Measurements from ENCODE around the gene ZBTB38.

- TF ChIP-seq CTCF (IDR thresholded peaks at IDR 0.05; ENCODE audit: insufficient read depth, low read length) (no peak), REST (IDR thresholded peaks at IDR 0.05; ENCODE audit: insufficient replicate concordance, low read depth) (no peak), POLR2AphosphoS5 (IDR thresholded peaks at IDR 0.05; ENCODE audit: low read depth) (no peak), GABPA (IDR thresholded peaks at IDR 0.05; ENCODE audit: low read depth) (no peak)
These were observed 38.0 kb downstream of the ZBTB38 start for GRCh38 chr3:141406265-141406664.
